ENCODE results near the gene HAPLN2. TPM values are rescaled to one million over a fixed set of nuclear protein-coding genes. Genes with fewer than 3 reads are reported as not detected.

The HAPLN2 gene
- total and polyA plus RNA-seq, 2 of the 4 experiments (the other 2 are of a cell fraction), result not detected

DNA sequence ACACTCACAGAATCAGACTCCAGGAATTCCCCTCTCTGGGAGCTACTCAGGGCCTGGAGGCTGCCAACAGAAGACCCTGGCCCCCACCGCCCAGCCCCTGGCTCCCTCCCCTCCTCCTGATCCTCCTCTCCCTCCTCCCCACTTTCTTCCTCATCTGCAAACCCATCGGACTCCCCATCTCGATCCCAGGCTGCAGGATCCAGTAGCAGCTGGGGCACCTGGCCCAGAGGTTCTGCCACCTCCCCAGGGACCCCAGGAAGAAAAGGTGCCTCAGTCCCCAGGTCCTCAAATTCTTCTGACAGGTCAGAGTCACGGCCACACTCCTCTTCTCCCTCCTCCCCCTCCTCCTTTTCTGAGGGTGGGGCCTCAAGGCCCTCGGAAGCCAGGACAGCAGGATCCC, 50.6 kb downstream of the HAPLN2 start:
- dilution Hi-C loops (cut with HindIII; ENCODE audit: low sequenced_read_pairs, unreplicated experiment), result no loop called here
- H3K9ac ChIP-seq (ENCODE audit: low read depth, low read length), result no peak overlapping the region
- H4K5ac ChIP-seq (ENCODE audit: low read depth, low read length), result no peak overlapping the region
- peaks cover 14% of the 10 kb centered on the region for H4K20me1 ChIP-seq (ENCODE audit: insufficient read depth, low read length)
- no peak overlapping the region for H4K8ac ChIP-seq (ENCODE audit: low read depth in 2 of 2, low read length in 2 of 2)
- H3K27ac ChIP-seq (ENCODE audit: insufficient read depth, low read length), result no peak overlapping the region
- H3K18ac ChIP-seq (ENCODE audit: low read depth, low read length), result no peak overlapping the region
- no peak overlapping the region for H2BK5ac ChIP-seq (ENCODE audit: low read depth, low read length, poor library complexity, severe bottlenecking)
- in situ Hi-C loops (cut with MboI; ENCODE audit: low sequenced_read_pairs), result no loop called here
- BruUV-seq (replicated peaks), result no TSS peak
- CTCF ChIA-PET, result no interaction called here
- H2BK15ac ChIP-seq (ENCODE audit: low read depth, low read length), result no peak overlapping the region
- H3K36me3 ChIP-seq (ENCODE audit: control insufficient read depth, insufficient read depth, low read length), result peaks cover 14% of the 10 kb centered on the region
- 25% methylated on average over 2 of the region's 5 CpGs; no CpG with 5 or more reads in 1 of the 2 experiments for WGBS, 2 experiments (ENCODE audit: extremely low coverage in 2 of 2, insufficient read length in 1 of 2)
- TF ChIP-seq, protein P1, sequence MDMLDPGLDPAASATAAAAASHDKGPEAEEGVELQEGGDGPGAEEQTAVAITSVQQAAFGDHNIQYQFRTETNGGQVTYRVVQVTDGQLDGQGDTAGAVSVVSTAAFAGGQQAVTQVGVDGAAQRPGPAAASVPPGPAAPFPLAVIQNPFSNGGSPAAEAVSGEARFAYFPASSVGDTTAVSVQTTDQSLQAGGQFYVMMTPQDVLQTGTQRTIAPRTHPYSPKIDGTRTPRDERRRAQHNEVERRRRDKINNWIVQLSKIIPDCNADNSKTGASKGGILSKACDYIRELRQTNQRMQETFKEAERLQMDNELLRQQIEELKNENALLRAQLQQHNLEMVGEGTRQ (IDR thresholded peaks at IDR 0.05; ENCODE audit: low read depth, low read length), result no peak
- TF ChIP-seq MXI1 (IDR thresholded peaks at IDR 0.05; ENCODE audit: borderline replicate concordance, low read depth, low read length), result no peak
- no peak for TF ChIP-seq RAD21 (IDR thresholded peaks at IDR 0.05; ENCODE audit: low read length)
- no peak for TF ChIP-seq POLR2A (IDR thresholded peaks at IDR 0.05; ENCODE audit: low read depth, low read length)
- no peak for TF ChIP-seq CHD1 (IDR thresholded peaks at IDR 0.05; ENCODE audit: low read depth, low read length)
- no peak for TF ChIP-seq CEBPB (IDR thresholded peaks at IDR 0.05; ENCODE audit: low read depth, low read length)
- TF ChIP-seq CTCF (conservative IDR thresholded peaks at IDR 0.05; ENCODE audit: low read depth, low read length), result no peak
- no peak for TF ChIP-seq NFE2L2 (IDR thresholded peaks at IDR 0.05; ENCODE audit: low read depth, low read length)
- no peak for TF ChIP-seq MAZ (IDR thresholded peaks at IDR 0.05; ENCODE audit: borderline replicate concordance, low read depth, low read length)
- no peak for TF ChIP-seq MAFK (IDR thresholded peaks at IDR 0.05; ENCODE audit: low read depth, low read length)
- no peak for TF ChIP-seq ELK1 (IDR thresholded peaks at IDR 0.05; ENCODE audit: borderline replicate concordance, low read depth, low read length)
- TF ChIP-seq RFX5 (IDR thresholded peaks at IDR 0.05; ENCODE audit: low read depth, low read length), result no peak
- TF ChIP-seq SMC3 (IDR thresholded peaks at IDR 0.05; ENCODE audit: low read depth, low read length), result no peak
- no peak for TF ChIP-seq BHLHE40 (IDR thresholded peaks at IDR 0.05; ENCODE audit: low read depth, low read length)
- TF ChIP-seq FOS (IDR thresholded peaks at IDR 0.05; ENCODE audit: low read depth, low read length), result no peak
- no peak for TF ChIP-seq RCOR1 (IDR thresholded peaks at IDR 0.05; ENCODE audit: insufficient replicate concordance, low read length)
- H3K9me3 ChIP-seq (ENCODE audit: control insufficient read depth, insufficient read depth, low read length), result no peaks in the 10 kb centered on the region
- H3K79me1 ChIP-seq (ENCODE audit: low read depth in 1 of 2, low read length in 2 of 2), result peaks cover 7 to 45% of the 10 kb centered on the region in 2 experiments; a peak in 2 of 4 replicates
- no peak overlapping the region for H2AK9ac ChIP-seq (replicated peaks; ENCODE audit: low read depth, low read length, poor library complexity)
- no peak overlapping the region for H2AK5ac ChIP-seq (ENCODE audit: low read depth, low read length)
- no peaks in the 10 kb centered on the region for H3K27me3 ChIP-seq (ENCODE audit: control insufficient read depth, insufficient read depth, low read length)
- ATAC-seq (ENCODE audit: low read depth) (no peak), DNase-seq (no peak)
- POLR2A ChIA-PET (ENCODE audit: unreplicated experiment), result no interaction called here
- H3K9me1 ChIP-seq (ENCODE audit: insufficient read depth, low read length), result peaks cover 22% of the 10 kb centered on the region
- no peak overlapping the region for H3K4me2 ChIP-seq (ENCODE audit: low read depth, low read length)
- peaks cover 36% of the 10 kb centered on the region for H3K4me1 ChIP-seq (ENCODE audit: control insufficient read depth, insufficient read depth, low read length)
- no peak overlapping the region for H3K23ac ChIP-seq (ENCODE audit: low read depth, low read length)
- H3K14ac ChIP-seq (replicated peaks; ENCODE audit: low read depth, low read length), result no peak overlapping the region
- no peak overlapping the region for H2AFZ ChIP-seq (replicated peaks; ENCODE audit: low read length, poor library complexity)
- H3K56ac ChIP-seq (ENCODE audit: extremely low read depth, insufficient read depth, low read length), result no peak overlapping the region
- H2BK20ac ChIP-seq (ENCODE audit: low read depth, low read length), result no peak overlapping the region
- no peak overlapping the region for H3K4me3 ChIP-seq (ENCODE audit: insufficient read depth, low read depth, low read length)
- H2BK120ac ChIP-seq (ENCODE audit: low read depth, low read length), result no peak overlapping the region
- intact Hi-C loops (cut with micrococcal nuclease), result no loop called here
- no peak overlapping the region for H4K91ac ChIP-seq (ENCODE audit: insufficient read depth, low read depth, low read length)
- H3K4ac ChIP-seq (ENCODE audit: low read depth, low read length), result no peak overlapping the region

All from IMR-90 (cell line).